Endothelial cell of umbilical vein (primary cell): ENCODE measurements around the gene DTL. TPM values are rescaled to one million over a fixed set of nuclear protein-coding genes. Genes with fewer than 3 reads are reported as not detected.

Source experiments
- BruUV-seq: library from RNA; stranded (reverse); fragments of 400-500 nt; replicated peaks from 2 replicates; lab custom pipeline; 2021; lab: Mats Ljungman, UMichigan
- CTCF ChIA-PET: fragments of 300-600, 350-600 bp; sonication (Branson Sonifier 250); formaldehyde crosslinking; loops from one replicate; lab custom pipeline; 2021; ENCODE audit warnings: antibody characterized with exemption, inconsistent platforms; lab: Charles Lee
- POLR2A ChIA-PET: fragments of 300-600, 350-600 bp; sonication (Branson Sonifier 250); formaldehyde crosslinking; loops from one replicate; lab custom pipeline; 2021; ENCODE audit warnings: antibody characterized with exemption, inconsistent platforms; lab: Charles Lee
- DNase-seq: peaks from one replicate; pipeline ENCODE4 v3.0.0-alpha.2; 2011; ENCODE audit warnings: low read depth, low spot score
- FAIRE-seq: peaks from 2 replicates; lab custom pipeline; 2011; peaks lifted over from hg19 to GRCh38; lab: Jason Lieb, UNC
- H2AFZ ChIP-seq: 2 replicates; pipeline ENCODE4 v1.6.0; 2012; ENCODE audit warnings: low read depth, low read length, control low read depth, inconsistent platforms
- H3K27ac ChIP-seq: 2 replicates; pipeline ENCODE4 v1.5.1; 2011; ENCODE audit warnings: low read depth, mild to moderate bottlenecking, control low read depth, low read length, moderate library complexity; ENCODE audit not compliant: insufficient read depth
- H3K27me3 ChIP-seq, 2 experiments: 2 replicates each; pipeline versions ENCODE4 v1.6.0 to v1.6.1; 2011; ENCODE audit warnings: low read length in 2 of 2, mixed read lengths in 1 of 2; ENCODE audit not compliant: control insufficient read depth in 2 of 2, insufficient read depth in 2 of 2
- H3K36me3 ChIP-seq, 2 experiments: 2 replicates in 1 of 2; 3 replicates in 1 of 2; pipeline ENCODE4 v1.5.1; 2011; ENCODE audit warnings: low read length in 2 of 2, mild to moderate bottlenecking in 1 of 2, moderate library complexity in 1 of 2; ENCODE audit not compliant: control insufficient read depth in 2 of 2, insufficient read depth in 2 of 2; ENCODE audit errors: extremely low read depth in 1 of 2
- H3K4me1 ChIP-seq: 3 replicates; pipeline ENCODE4 v1.5.1; 2011; ENCODE audit warnings: mild to moderate bottlenecking, low read length; ENCODE audit not compliant: control insufficient read depth, insufficient read depth; ENCODE audit errors: extremely low read depth
- H3K4me2 ChIP-seq: 2 replicates; pipeline ENCODE4 v1.6.1; 2011; ENCODE audit warnings: low read length, control low read depth, mixed read lengths; ENCODE audit not compliant: insufficient read depth
- H3K4me3 ChIP-seq, 3 experiments: fragments of 200-600 bp in 1 of 3; sonication (generic), shearing (Covaris generic) in 1 of 3; replicated peaks in 1 of 3; 2 replicates each; pipeline ENCODE4 v1.5.1; 2011 to 2016; ENCODE audit warnings: control low read depth in 3 of 3, low read length in 3 of 3, mild to moderate bottlenecking in 2 of 3, inconsistent platforms in 1 of 3, low read depth in 1 of 3, moderate library complexity in 1 of 3; ENCODE audit not compliant: insufficient read depth in 1 of 3
- H3K79me2 ChIP-seq: 2 replicates; pipeline ENCODE4 v1.6.0; 2012; ENCODE audit warnings: low read length, inconsistent platforms; ENCODE audit not compliant: control insufficient read depth, insufficient read depth
- H3K9ac ChIP-seq: replicated peaks from 2 replicates; pipeline ENCODE3; 2011; ENCODE audit warnings: low read length, control low read depth; ENCODE audit not compliant: insufficient read depth; ENCODE audit errors: extremely low read depth
- H3K9me1 ChIP-seq: replicated peaks from 3 replicates; pipeline ENCODE4 v1.6.0; 2011; ENCODE audit warnings: mild to moderate bottlenecking, low read length; ENCODE audit not compliant: control insufficient read depth, insufficient read depth; ENCODE audit errors: extremely low read depth
- H3K9me3 ChIP-seq: replicated peaks from 2 replicates; pipeline ENCODE4 v1.5.1; 2012; ENCODE audit warnings: low read length, inconsistent platforms; ENCODE audit not compliant: control insufficient read depth, insufficient read depth
- H4K20me1 ChIP-seq: replicated peaks from 2 replicates; pipeline ENCODE3; 2011; ENCODE audit warnings: mild to moderate bottlenecking, low read length; ENCODE audit not compliant: control insufficient read depth, insufficient read depth; ENCODE audit errors: extremely low read depth
- FOS ChIP-seq: IDR thresholded peaks from 2 replicates; pipeline ENCODE4 v1.6.1; 2011; ENCODE audit warnings: mild to moderate bottlenecking, low read length, moderate library complexity, borderline replicate concordance; ENCODE audit not compliant: insufficient read depth
- GATA2 ChIP-seq: IDR thresholded peaks from 2 replicates; pipeline ENCODE4 v1.7.0; 2011; ENCODE audit warnings: low read depth, mild to moderate bottlenecking, moderate library complexity, mixed read lengths, low read length; ENCODE audit not compliant: insufficient read length, insufficient read depth
- JUN ChIP-seq: IDR thresholded peaks from 2 replicates; pipeline ENCODE4 v1.6.1; 2011; ENCODE audit warnings: borderline replicate concordance, low read depth; ENCODE audit not compliant: insufficient read length, insufficient read depth
- MYC ChIP-seq: IDR thresholded peaks from one replicate; pipeline ENCODE4 v1.6.1; 2011; ENCODE audit warnings: mild to moderate bottlenecking, low read depth, low read length
- POLR2A ChIP-seq: IDR thresholded peaks from 2 replicates; pipeline ENCODE4 v1.6.1; 2012; ENCODE audit warnings: low read depth, mild to moderate bottlenecking, control low read depth, low read length
- POLR2AphosphoS5 ChIP-seq: IDR thresholded peaks from 2 replicates; pipeline ENCODE4 v1.6.1; 2012; ENCODE audit warnings: low read depth, mild to moderate bottlenecking, control low read depth, low read length, moderate library complexity; ENCODE audit not compliant: insufficient read depth
- dilution Hi-C: fragments of 300-500 bp; cut with MboI; formaldehyde crosslinking; loops from one replicate; pipeline ENCODE4 v1.15.0; 2019; ENCODE audit warnings: low sequenced_read_pairs; ENCODE audit not compliant: extremely low pct_ligation_motif_present
- intact Hi-C: fragments of 100-400 bp; cut with micrococcal nuclease; formaldehyde crosslinking; loops from one replicate; pipeline ENCODE4 v1.10.0; 2022
- polyA plus RNA-seq, 4 experiments: library from polyadenylated mRNA; depleted of rRNA in 3 of 4; stranded (reverse) in 3 of 4; unstranded in 1 of 4; fragments of >200 nt; gene quantifications; 2 replicates each; pipeline versions ENCODE4 v1.2.1 to v1.2.3, GENCODE V29; 2011 to 2012; ENCODE audit warnings: missing spikeins in 1 of 4
- total RNA-seq: library from RNA; stranded (reverse); gene quantifications from 2 replicates; pipeline ENCODE4 v1.2.3, GENCODE V29; 2021
- TF ChIP-seq, protein P1 (sequence below), 2 donors: IDR thresholded peaks; 1 replicate in 1 of 2; 2 replicates in 1 of 2; pipeline ENCODE4 v1.5.1; 2011; ENCODE audit warnings: low read length in 2 of 2, mild to moderate bottlenecking in 2 of 2, moderate library complexity in 2 of 2, control low read depth in 1 of 2, inconsistent platforms in 1 of 2, low read depth in 1 of 2; ENCODE audit not compliant: insufficient read depth in 1 of 2; ENCODE audit errors: extremely low read depth in 1 of 2

The DTL gene
- total and polyA plus RNA-seq, 2 donors (not counting 3 experiments of a cell fraction or from before 2014, with no cell fraction given), result 11.2 to 26.5 TPM

GRCh38 chr1:212113706-212114105, 78.2 kb downstream of the DTL start:
- Histone ChIP-seq H3K9ac (no peak overlapping the region), H3K4me2 (no peak overlapping the region), H3K9me1 (no peaks in the 10 kb centered on the region), H2AFZ (no peak overlapping the region), H3K27ac (no peak overlapping the region), H3K36me3 (no peaks in the 10 kb centered on the region), H3K9me3 (no peaks in the 10 kb centered on the region), H3K79me2 (no peaks in the 10 kb centered on the region), H4K20me1 (no peaks in the 10 kb centered on the region), H3K27me3 (no peaks in the 10 kb centered on the region), H3K4me1 (no peaks in the 10 kb centered on the region), H3K4me3 (no peak overlapping the region)
- intact Hi-C loops, result no loop called here
- no peak for FAIRE-seq
- no TSS peak for BruUV-seq
- dilution Hi-C loops, result no loop called here
- TF ChIP-seq FOS (no peak), MYC (no peak), POLR2AphosphoS5 (no peak), JUN (no peak), GATA2 (no peak), POLR2A (no peak)
- TF ChIP-seq, protein P1, sequence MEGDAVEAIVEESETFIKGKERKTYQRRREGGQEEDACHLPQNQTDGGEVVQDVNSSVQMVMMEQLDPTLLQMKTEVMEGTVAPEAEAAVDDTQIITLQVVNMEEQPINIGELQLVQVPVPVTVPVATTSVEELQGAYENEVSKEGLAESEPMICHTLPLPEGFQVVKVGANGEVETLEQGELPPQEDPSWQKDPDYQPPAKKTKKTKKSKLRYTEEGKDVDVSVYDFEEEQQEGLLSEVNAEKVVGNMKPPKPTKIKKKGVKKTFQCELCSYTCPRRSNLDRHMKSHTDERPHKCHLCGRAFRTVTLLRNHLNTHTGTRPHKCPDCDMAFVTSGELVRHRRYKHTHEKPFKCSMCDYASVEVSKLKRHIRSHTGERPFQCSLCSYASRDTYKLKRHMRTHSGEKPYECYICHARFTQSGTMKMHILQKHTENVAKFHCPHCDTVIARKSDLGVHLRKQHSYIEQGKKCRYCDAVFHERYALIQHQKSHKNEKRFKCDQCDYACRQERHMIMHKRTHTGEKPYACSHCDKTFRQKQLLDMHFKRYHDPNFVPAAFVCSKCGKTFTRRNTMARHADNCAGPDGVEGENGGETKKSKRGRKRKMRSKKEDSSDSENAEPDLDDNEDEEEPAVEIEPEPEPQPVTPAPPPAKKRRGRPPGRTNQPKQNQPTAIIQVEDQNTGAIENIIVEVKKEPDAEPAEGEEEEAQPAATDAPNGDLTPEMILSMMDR (IDR thresholded peaks at IDR 0.05; ENCODE audit: extremely low read depth in 1 of 2, insufficient read depth in 1 of 2, low read depth in 1 of 2, low read length in 2 of 2), result no peak
- ChIA-PET CTCF (interaction anchor here (1.0 to 1.2 kb wide), 2 partner anchors 16 to 43 kb away, joined by 4 read pairs; no protein-coding TSS in a partner anchor), POLR2A (no interaction called here)
- DNase-seq, result no peak
